Adrenal gland (tissue), 5 donors: ENCODE measurements around the gene AP1S3.
"Not testable (repeated sequence)": the region's sequence is repeated elsewhere in the genome, so short reads cannot be mapped to it uniquely, and the experiment has no call there.

ENCODE experiments used
- CTCF ChIP-seq, 6 experiments: fragments of 450-650 bp in 4 of 6; fragments of 200-600 bp in 2 of 6; sonication (generic) in 1 of 6; IDR thresholded peaks; 1 replicate in 5 of 6; 2 replicates in 1 of 6; pipeline versions ENCODE4 v1.5.1 to v1.8.0; 2016 to 2021; ENCODE audit warnings: antibody characterized with exemption in 6 of 6, mild to moderate bottlenecking in 2 of 6, moderate library complexity in 1 of 6
- POLR2A ChIP-seq, 2 donors: fragments of 450-650 bp; IDR thresholded peaks; one replicate each; pipeline ENCODE4 v1.6.1; 2017; ENCODE audit warnings: antibody characterized with exemption in 2 of 2, mild to moderate bottlenecking in 2 of 2, moderate library complexity in 1 of 2
- donor health status: DM: no; HTN: no; CAD: no.

DNA sequence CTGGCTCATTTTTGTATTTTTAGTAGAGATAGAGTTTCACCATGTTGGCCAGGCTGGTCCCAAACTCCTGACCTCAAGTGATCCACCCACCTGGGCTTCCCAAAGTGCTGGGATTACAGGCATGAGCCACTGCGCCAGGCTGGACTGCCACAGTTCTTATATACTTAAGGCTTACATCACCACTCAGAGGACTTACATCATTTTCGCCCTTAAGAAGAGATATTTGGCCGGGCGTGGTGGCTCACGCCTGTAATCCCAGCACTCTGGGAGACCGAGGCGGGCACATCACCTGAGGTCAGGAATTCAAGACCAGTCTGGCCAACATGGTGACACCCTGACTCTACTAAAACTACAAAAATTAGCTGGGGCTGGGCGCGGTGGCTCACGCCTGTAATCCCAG, 49.3 kb downstream of the AP1S3 start:
- TF ChIP-seq CTCF, POLR2A (IDR thresholded peaks at IDR 0.05): not testable (repeated sequence)
